HFFc6 (cell line): ENCODE measurements around the gene TPP2. TPM values are rescaled to one million over a fixed set of nuclear protein-coding genes. Genes with fewer than 3 reads are reported as not detected.

Experiments
- DNase-seq: peaks from one replicate; pipeline ENCODE4 v3.0.0-alpha.2; 2018
- H3K27ac Mint-ChIP-seq: 2 replicates; pipeline ENCODE4 v1.8.0; 2020; ENCODE audit warnings: mild to moderate bottlenecking, mixed read lengths
- H3K27me3 Mint-ChIP-seq: 2 replicates; pipeline ENCODE4 v1.8.0; 2021; ENCODE audit warnings: mild to moderate bottlenecking, moderate library complexity, mixed read lengths; ENCODE audit not compliant: insufficient read depth
- H3K36me3 Mint-ChIP-seq: 2 replicates; pipeline ENCODE4 v1.8.0; 2021; ENCODE audit warnings: low read depth, mixed read lengths
- H3K4me1 Mint-ChIP-seq: 2 replicates; pipeline ENCODE4 v1.8.0; 2020; ENCODE audit warnings: low read depth, mixed read lengths
- H3K4me3 Mint-ChIP-seq: 2 replicates; pipeline ENCODE4 v1.8.0; 2020; ENCODE audit warnings: mild to moderate bottlenecking, moderate library complexity, mixed read lengths
- H3K9me3 Mint-ChIP-seq: 2 replicates; pipeline ENCODE4 v1.8.0; 2020; ENCODE audit warnings: mild to moderate bottlenecking, mixed read lengths
- CTCF ChIP-seq: fragments of 200-600 bp; sonication (generic); IDR thresholded peaks from 2 replicates; pipeline ENCODE4 v1.5.0; 2021; ENCODE audit warnings: antibody characterized with exemption, mild to moderate bottlenecking
- total RNA-seq, 6 experiments: library from RNA; stranded (reverse); fragmentation: NEBNext Ultra II Directional; extraction: Animal tissue kit (Norgen Biotek cat#: 25700); gene quantifications; 2 replicates in 1 of 6; 3 replicates in 5 of 6; pipeline ENCODE4 v1.2.3, GENCODE V29; 2021

The TPP2 gene
- total RNA-seq, 6 experiments from 2014 or later, result 41.9 to 52.5 (median 44.6) TPM

DNA sequence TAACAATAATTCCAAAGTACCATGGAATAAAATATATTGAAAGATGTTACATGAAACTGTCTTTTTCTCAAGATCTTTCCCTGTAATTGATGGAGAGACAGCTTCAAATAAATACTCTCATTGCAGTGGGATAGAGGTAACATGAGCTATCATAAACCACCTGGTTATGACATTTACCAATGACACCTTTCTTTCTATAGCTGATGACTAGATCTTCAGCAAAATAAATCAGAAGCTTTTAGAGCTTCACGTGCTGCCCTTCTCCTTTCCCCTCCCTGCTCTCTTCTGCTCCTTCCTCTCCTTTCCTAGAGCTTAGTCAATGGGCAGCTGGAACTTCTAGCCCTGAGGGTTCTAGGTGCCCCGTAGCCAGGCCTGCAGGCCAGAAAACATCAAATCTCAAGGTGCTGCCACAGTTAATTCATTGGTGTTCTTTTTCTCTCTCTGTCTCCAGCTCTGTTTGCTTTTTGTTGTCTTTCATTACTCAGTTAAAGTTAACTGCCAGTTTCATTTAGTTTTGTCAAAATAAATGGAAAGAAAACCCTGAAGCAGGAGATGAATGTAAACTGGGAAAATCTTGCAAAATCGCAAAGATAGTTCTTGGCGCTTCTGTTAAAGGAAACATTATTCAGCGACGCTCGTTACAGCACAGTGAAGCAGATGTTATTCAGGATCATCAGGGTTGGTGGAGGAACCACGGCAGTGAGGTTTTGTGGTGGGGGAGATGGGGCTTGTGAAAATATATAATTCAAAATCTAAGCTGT is 106.4 kb downstream of the TPP2 start:
- no peak overlapping the region for H3K27ac Mint-ChIP-seq
- no peak for DNase-seq
- TF ChIP-seq CTCF, result no peak
- peaks cover 19% of the 10 kb centered on the region for H3K27me3 Mint-ChIP-seq
- peak overlapping the region; percentile 14; the same call in 1 of the 2 replicates for H3K4me3 Mint-ChIP-seq
- peaks cover 55% of the 10 kb centered on the region for H3K4me1 Mint-ChIP-seq
- peaks cover 11% of the 10 kb centered on the region for H3K9me3 Mint-ChIP-seq
- H3K36me3 Mint-ChIP-seq, result peaks cover 7% of the 10 kb centered on the region

DNA sequence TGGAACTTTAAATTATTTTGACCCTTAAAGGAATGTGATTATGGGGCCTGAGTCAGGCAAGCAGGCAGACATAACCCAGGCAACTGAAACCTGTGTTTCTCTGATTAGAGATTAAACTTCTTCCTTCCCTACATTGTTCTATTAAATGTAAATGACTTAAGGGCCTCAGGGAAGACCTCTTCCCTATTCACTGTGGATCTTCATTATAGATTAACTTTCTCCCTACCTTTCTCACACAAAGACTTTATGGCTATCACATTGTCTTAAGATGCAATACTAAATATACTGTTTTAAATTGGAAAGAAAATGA is 106.9 kb downstream of the TPP2 start:
- Mint-ChIP-seq H3K4me1 (peaks cover 59% of the 10 kb centered on the region), H3K27ac (no peak overlapping the region), H3K4me3 (peak overlapping the region; percentile 14; the same call in 1 of the 2 replicates), H3K27me3 (peaks cover 15% of the 10 kb centered on the region), H3K36me3 (peaks cover 2% of the 10 kb centered on the region), H3K9me3 (peaks cover 6% of the 10 kb centered on the region)
- DNase-seq, result no peak
- no peak for TF ChIP-seq CTCF

DNA sequence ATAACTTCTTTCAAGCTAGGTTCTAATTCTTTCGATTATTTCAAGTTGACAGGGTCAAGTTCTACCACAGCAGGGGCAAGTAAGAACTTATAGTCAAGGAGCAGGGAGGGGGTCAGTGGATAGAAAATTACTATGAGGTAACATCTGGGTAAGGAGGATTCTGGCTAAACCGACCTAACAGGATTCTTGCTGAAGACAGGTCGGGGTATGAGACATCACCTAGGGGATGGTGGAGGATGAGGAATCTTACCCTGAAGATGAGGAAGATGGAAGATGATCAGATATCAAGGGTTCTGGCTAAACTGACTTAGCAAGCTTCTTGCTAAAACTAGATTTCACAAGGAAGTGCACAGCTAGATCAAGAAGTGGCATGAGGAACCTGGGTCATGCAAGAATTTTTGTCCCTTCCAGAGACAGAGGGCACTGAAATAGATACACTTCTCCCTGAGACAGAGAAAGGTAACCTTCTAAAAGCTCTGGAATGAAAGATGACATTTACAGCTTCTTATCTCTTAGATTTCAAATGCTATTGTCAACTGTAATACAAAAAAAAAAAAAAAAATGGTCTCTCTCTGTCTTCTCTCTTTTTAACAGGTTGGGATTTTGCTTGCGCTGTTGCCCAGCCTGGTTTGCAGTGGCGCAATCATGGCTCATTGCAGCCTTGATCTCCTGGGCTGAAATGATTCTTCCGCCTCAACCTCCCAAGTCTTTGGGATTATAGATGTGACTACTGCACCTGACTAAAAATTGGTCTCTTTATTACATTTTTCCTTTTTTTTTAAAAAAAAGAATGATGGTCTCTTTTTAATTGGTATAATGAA is 107.7 kb downstream of the TPP2 start:
- Mint-ChIP-seq H3K9me3 (no peaks in the 10 kb centered on the region), H3K36me3 (no peaks in the 10 kb centered on the region)

DNA sequence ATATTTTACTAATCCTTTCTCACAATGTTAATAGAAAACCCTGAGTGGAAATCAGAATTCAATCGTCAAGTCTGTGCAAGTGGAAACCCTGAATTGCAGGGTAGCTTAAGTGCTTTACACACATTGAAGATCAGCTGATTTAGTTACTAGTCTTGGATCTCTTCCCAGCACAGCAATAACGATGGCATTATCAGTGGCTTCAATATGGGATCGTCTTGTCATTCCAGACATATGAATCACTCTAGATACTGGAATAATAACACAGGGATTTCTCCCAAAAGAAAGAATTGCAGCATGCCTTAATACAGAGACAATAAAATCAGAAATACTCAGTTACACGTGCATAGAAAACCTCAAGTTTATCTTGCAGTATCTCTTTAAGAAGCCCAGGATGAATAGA is 110.7 kb downstream of the TPP2 start:
- H3K36me3 Mint-ChIP-seq, result no peaks in the 10 kb centered on the region
- peak overlapping the region; percentile 19; the same call in 1 of the 2 replicates for H3K27ac Mint-ChIP-seq
- peak overlapping the region; percentile 31; the same call in 1 of the 2 replicates for H3K4me3 Mint-ChIP-seq
- H3K4me1 Mint-ChIP-seq, result peaks cover 49% of the 10 kb centered on the region
- H3K27me3 Mint-ChIP-seq, result peaks cover 10% of the 10 kb centered on the region
- no peak for TF ChIP-seq CTCF
- H3K9me3 Mint-ChIP-seq, result no peaks in the 10 kb centered on the region
- peak; percentile 90 for DNase-seq

More for the DNA sequence above, 107.7 kb downstream of the TPP2 start:
- Mint-ChIP-seq H3K4me1 (peaks cover 59% of the 10 kb centered on the region), H3K27ac (no peak overlapping the region), H3K27me3 (peaks cover 14% of the 10 kb centered on the region), H3K4me3 (no peak overlapping the region)
- TF ChIP-seq CTCF, result no peak
- no peak for DNase-seq

DNA sequence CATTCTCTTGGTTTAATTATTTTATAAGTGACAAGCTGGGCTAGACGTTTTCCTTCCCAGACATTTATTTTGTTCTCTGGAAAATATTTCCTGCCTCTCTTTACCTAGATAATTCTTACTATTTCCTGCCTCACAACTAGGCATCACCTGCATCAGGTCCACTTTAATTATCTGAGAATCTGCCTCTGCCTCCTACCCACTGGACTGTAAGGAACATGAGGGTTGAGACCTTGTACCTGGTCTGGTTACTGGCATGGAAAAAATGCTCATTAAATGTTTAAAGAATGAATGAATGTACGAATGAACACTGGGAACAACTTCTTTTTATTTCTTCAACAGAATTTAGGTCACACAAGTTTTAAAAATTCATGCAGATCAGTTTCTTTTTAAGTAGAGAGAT is 111.4 kb downstream of the TPP2 start:
- no peak overlapping the region for H3K4me3 Mint-ChIP-seq
- DNase-seq, result no peak
- no peaks in the 10 kb centered on the region for H3K36me3 Mint-ChIP-seq
- peaks cover 46% of the 10 kb centered on the region for H3K4me1 Mint-ChIP-seq
- no peak for TF ChIP-seq CTCF
- no peak overlapping the region for H3K27ac Mint-ChIP-seq
- H3K9me3 Mint-ChIP-seq, result no peaks in the 10 kb centered on the region
- peaks cover 9% of the 10 kb centered on the region for H3K27me3 Mint-ChIP-seq
